ENCODE measurements around the gene MYLK4. TPM values are rescaled to one million over a fixed set of nuclear protein-coding genes. Genes with fewer than 3 reads are reported as not detected.

The MYLK4 gene
- polyA plus RNA-seq, 1 donor from 2014 or later, result 1.3 TPM

GRCh38 chr6:2636672-2637071 is 114.0 kb downstream of the MYLK4 start:
- H3K9ac ChIP-seq (ENCODE audit: low read length), result no peak overlapping the region
- H3K36me3 ChIP-seq (ENCODE audit: insufficient read depth, low read length), result no peaks in the 10 kb centered on the region
- H3F3A ChIP-seq (ENCODE audit: insufficient read depth, low read length, poor library complexity, severe bottlenecking), result no peaks in the 10 kb centered on the region
- TF ChIP-seq POLR2AphosphoS5 (IDR thresholded peaks at IDR 0.05) (no peak), TAF1 (IDR thresholded peaks at IDR 0.05; ENCODE audit: low read depth) (no peak), SMC3 (conservative IDR thresholded peaks at IDR 0.05; ENCODE audit: poor library complexity) (no peak)
- H4K20me1 ChIP-seq (ENCODE audit: insufficient read depth), result no peaks in the 10 kb centered on the region
- no peaks in the 10 kb centered on the region for H3K9me3 ChIP-seq (ENCODE audit: low read length)
- no peak overlapping the region for H3K4me2 ChIP-seq (ENCODE audit: low read length)
- H2AFZ ChIP-seq (ENCODE audit: low read depth, low read length), result no peak overlapping the region
- no peaks in the 10 kb centered on the region for H3K9me2 ChIP-seq (ENCODE audit: insufficient read depth, low read length)
- H3K27me3 ChIP-seq (ENCODE audit: insufficient read depth, low read depth, low read length), result no peaks in the 10 kb centered on the region
- no peak overlapping the region for H3K27ac ChIP-seq (ENCODE audit: low read length)
- H3K79me2 ChIP-seq (replicated peaks; ENCODE audit: insufficient read depth, low read length), result no peaks in the 10 kb centered on the region
- H3K4me3 ChIP-seq (ENCODE audit: low read length), result no peak overlapping the region

DNA sequence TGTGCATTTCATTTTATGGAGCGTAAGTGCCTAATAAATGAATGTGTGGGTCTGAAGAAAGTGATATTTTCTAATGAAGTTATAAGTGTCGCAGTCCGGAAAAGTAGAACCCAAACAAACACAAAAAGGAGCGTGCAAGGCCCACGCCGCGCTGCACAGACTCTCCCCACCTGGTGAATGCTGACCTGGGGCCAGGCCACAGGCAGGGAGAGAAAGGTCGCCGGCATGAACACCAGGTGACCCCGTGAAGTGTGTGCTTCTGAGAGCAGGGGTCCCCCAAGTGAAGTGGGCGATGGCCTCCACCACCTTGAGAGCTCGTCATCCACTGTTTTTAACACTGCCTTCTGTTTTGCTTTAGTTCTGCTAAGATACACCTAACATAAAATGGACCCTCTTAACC is 114.8 kb downstream of the MYLK4 start:
- no peak overlapping the region for H3K9ac ChIP-seq (ENCODE audit: low read length)
- no peaks in the 10 kb centered on the region for H3K9me2 ChIP-seq (ENCODE audit: insufficient read depth, low read length)
- H4K20me1 ChIP-seq (ENCODE audit: insufficient read depth), result no peaks in the 10 kb centered on the region
- no peak overlapping the region for H3K4me2 ChIP-seq (ENCODE audit: low read length)
- no peak overlapping the region for H3K4me3 ChIP-seq (ENCODE audit: low read length)
- no peaks in the 10 kb centered on the region for H3K27me3 ChIP-seq (ENCODE audit: insufficient read depth, low read depth, low read length)
- H3K36me3 ChIP-seq (ENCODE audit: insufficient read depth, low read length), result no peaks in the 10 kb centered on the region
- H3K79me2 ChIP-seq (replicated peaks; ENCODE audit: insufficient read depth, low read length), result no peaks in the 10 kb centered on the region
- no peaks in the 10 kb centered on the region for H3F3A ChIP-seq (ENCODE audit: insufficient read depth, low read length, poor library complexity, severe bottlenecking)
- TF ChIP-seq MXI1 (conservative IDR thresholded peaks at IDR 0.05; ENCODE audit: poor library complexity, severe bottlenecking) (no peak), SMC3 (conservative IDR thresholded peaks at IDR 0.05; ENCODE audit: poor library complexity) (no peak), REST (IDR thresholded peaks at IDR 0.05; ENCODE audit: borderline replicate concordance) (no peak), EP300 (conservative IDR thresholded peaks at IDR 0.05; ENCODE audit: poor library complexity, severe bottlenecking) (no peak), RAD21 (conservative IDR thresholded peaks at IDR 0.05) (no peak), POLR2AphosphoS5 (IDR thresholded peaks at IDR 0.05) (no peak), EZH2 (IDR thresholded peaks at IDR 0.05; ENCODE audit: borderline replicate concordance, insufficient read depth, low read length, poor library complexity, severe bottlenecking) (no peak), TAF1 (IDR thresholded peaks at IDR 0.05; ENCODE audit: low read depth) (no peak)
- TF ChIP-seq, protein P1, sequence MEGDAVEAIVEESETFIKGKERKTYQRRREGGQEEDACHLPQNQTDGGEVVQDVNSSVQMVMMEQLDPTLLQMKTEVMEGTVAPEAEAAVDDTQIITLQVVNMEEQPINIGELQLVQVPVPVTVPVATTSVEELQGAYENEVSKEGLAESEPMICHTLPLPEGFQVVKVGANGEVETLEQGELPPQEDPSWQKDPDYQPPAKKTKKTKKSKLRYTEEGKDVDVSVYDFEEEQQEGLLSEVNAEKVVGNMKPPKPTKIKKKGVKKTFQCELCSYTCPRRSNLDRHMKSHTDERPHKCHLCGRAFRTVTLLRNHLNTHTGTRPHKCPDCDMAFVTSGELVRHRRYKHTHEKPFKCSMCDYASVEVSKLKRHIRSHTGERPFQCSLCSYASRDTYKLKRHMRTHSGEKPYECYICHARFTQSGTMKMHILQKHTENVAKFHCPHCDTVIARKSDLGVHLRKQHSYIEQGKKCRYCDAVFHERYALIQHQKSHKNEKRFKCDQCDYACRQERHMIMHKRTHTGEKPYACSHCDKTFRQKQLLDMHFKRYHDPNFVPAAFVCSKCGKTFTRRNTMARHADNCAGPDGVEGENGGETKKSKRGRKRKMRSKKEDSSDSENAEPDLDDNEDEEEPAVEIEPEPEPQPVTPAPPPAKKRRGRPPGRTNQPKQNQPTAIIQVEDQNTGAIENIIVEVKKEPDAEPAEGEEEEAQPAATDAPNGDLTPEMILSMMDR (IDR thresholded peaks at IDR 0.05; ENCODE audit: poor library complexity, severe bottlenecking), result no peak
- no peak overlapping the region for H3K27ac ChIP-seq (ENCODE audit: low read length)
- H2AFZ ChIP-seq (ENCODE audit: low read depth, low read length), result no peak overlapping the region
- no peaks in the 10 kb centered on the region for H3K9me3 ChIP-seq (ENCODE audit: low read length)
